Fibroblast of skin of abdomen (primary cell): Measurements from ENCODE around the gene NELL1.
"Not testable (repeated sequence)": the region's sequence is repeated elsewhere in the genome, so short reads cannot be mapped to it uniquely, and the experiment has no call there.

Experiments
- DNase-seq: peaks from one replicate; pipeline ENCODE4 v3.0.0-alpha.2; 2013

Gene NELL1

DNA sequence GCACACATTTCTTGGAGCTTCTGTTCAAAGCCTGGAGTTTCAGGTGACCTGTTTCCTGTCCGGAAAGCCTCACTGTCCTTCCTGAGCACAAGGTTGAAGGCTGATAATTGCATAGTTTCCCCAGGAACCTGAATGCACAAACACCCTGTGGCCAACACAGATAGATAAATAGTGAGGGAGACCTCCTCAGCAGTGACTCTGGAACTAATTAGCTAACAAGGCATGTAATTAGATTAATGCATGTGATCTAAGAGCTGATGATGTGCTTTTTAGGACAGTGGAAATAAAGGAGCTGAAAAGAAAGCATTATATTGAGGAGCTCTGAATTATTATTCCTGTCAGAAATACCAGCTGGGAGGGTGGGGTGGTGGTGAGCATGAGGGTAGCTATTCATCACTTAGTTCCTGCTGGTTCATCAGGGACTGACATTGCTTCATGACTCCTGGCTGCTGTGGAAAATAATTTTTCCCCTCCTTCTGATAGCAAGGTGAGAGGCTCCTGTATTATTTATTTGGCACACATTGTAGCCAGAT is 101.1 kb downstream of the NELL1 start:
- DNase-seq = no peak

DNA sequence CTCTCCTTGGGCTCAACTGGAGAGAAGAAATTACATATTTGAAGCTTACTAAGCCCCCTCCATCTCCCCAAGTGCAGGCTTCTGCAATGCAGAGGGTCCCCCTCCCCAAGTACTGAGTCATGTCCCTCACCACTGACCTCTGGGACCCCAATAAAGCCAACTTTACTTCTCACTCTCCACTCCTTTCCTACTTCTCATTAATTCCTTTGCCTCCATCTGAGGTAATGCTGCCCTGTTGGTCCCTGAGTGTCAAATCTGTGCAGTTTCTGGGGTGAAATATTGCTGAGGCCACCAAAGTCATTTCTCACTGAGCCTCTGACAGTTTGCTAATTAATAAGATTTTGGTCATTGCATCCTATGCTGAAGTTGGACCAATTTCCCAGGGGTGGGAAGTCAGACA is 101.6 kb downstream of the NELL1 start:
- no peak for DNase-seq

- no peak for DNase-seq
Observed at GRCh38 chr11:20771681-20772080, 102.3 kb downstream of the NELL1 start.

GRCh38 chr11:20775331-20775730 is 105.9 kb downstream of the NELL1 start:
- DNase-seq = no peak

GRCh38 chr11:20782775-20783174 is 113.4 kb downstream of the NELL1 start:
- no peak for DNase-seq

DNA sequence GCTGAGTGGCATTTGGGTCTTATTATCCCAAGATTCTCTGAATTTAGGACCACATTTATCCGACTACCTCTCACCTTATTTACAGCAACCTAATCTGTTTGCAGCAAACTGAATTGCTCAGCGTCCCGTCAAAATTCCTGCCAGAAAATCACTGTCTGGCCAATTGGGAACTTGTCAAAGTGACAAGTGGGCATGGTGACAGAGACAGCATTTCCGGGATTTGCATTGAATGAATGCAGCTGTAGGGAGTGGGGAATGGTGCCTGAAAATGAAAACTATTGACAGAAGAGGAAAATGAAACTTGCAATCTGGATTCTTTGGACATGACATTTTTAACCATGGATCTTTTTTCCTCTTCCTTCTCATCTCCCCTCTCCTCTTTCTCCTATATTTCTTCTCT is 113.8 kb downstream of the NELL1 start:
- DNase-seq = no peak

DNA sequence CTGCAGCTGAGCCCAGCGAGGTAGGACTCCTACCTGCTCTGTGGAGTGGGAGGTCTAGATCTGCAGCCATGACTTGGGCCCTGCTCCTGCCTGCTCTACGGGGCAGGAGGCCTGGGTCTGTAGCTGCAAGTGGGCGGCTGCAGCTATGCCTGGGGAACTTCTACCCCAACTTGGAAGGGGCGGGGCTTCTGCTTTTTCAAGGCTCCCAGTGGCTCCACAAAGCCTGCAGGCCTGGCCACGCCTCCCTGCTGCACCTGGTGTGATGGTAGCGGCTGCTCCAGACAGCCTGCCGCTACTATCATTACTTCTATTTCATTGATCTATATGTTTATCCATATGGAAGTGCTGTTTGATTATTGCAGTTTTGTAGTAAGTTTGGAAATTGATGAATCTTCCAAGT is 121.2 kb downstream of the NELL1 start:
- no peak for DNase-seq

GRCh38 chr11:20795005-20795404 is 125.6 kb downstream of the NELL1 start:
- no peak for DNase-seq

DNA sequence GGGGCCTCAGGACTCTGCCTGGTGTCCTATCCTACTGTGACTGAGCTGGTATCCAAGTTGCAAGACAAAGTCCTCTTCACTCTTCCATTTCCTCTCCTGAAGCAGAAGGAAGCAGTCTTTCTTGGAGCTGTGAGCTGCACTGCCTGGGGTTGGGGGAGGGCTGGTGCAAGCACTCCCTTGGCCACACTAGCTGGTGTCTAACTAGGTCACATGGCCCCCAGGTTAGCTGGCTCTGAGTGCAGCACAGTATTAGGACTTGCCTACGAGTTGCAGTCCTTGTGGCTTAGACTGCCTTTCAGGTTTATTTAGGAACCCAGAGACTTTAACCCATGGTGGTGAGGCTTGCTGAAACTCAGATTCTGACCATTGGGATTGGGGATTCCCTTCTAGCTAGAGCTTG is 138.9 kb downstream of the NELL1 start:
- DNase-seq = no peak

DNA sequence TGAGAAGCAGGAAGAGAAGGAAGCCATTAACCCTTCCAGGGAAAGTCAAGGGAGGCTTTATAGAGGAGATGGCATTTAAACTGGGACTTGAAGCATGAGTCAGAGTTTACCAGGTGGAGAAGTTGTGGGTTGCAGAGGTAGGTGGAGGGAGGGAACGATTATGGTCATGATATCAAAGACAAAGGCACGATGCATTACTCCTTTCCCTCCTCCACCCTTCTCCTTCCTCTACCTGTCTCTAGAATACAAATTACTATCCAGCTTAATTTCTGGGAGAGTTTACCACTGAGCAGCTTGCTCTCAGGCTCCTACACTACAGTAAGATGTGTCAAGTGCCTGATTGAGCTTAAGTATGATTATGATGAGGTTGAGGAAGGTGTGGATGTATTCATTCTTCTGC is 151.7 kb downstream of the NELL1 start:
- no peak for DNase-seq

DNA sequence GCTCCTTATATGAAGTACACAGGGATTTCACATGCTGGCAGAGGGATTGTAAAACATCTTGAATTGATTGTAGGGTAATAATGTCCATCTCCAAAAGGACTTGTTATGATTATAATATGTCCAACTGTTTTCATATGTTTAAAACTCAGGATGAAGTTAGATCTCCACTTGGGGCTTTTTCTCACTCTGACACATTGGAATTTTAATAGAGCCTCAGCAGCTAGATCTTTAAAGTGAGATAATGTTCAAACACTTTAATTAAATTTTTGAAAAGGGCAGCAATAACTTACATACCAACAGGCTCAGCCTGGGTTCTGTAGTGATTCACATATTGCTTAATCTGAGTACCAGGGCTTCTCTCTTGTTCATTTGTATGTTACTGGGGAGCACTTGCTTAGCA is 152.1 kb downstream of the NELL1 start:
- no peak for DNase-seq

GRCh38 chr11:20824773-20825172 is 155.4 kb downstream of the NELL1 start:
- no peak for DNase-seq

DNA sequence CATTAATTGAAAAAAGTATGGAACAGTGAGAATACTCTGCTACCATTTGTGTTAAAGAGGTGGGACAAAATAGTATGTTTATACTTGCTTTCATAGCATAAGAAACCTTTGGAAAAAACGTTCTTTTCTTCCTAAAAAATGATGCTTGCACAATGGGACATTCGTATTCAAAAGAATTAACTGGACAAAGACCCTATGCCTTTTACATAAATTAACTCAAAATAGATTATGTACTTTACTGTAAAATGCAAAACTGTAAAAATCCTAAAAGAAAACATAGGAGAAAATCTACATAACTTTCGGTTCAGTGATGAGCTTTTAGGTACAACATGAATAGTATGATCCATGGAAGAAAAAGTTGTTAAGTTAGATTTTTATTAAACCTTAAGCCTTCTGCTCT is 166.2 kb downstream of the NELL1 start:
- DNase-seq = no peak

GRCh38 chr11:20839231-20839630 is 169.8 kb downstream of the NELL1 start:
- no peak for DNase-seq

DNA sequence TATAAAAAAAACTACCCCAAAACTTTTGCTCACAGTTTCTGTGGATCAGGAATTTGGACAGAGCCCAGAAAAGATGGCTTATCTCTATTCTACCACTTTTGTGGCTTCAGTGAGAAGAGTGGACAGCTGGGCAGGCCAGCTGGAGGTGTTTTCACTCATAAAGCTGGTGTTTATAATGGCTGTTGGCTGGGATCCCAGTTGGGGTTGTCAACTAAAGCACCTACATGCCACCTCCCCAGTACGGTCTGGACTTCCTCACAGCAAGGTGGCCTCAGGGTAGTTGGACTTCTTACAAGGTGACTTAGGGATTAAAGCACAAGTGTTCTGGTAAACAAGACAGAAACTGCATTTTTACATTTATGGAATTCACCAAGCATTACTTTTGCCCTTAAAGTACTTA is 171.0 kb downstream of the NELL1 start:
- no peak for DNase-seq

DNA sequence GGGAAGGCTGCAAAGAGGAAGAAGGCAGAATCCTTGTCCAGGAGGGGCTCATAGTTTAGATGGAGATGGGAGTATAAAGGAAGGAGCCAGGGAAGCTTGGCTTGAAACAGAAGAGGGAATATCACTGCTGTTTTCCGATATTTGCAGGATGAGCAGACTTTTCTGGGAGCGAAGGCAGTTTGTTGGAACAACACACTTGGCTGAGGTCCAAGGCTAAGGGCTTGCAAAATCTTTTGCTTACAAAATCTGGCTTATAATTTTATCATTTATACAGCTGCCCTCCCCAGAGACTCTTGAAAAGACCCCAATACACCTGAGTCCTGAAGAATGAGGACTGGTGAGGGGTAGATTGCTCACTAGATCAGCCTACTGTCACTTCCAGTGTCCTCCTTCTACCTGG is 174.8 kb downstream of the NELL1 start:
- DNase-seq = no peak

DNA sequence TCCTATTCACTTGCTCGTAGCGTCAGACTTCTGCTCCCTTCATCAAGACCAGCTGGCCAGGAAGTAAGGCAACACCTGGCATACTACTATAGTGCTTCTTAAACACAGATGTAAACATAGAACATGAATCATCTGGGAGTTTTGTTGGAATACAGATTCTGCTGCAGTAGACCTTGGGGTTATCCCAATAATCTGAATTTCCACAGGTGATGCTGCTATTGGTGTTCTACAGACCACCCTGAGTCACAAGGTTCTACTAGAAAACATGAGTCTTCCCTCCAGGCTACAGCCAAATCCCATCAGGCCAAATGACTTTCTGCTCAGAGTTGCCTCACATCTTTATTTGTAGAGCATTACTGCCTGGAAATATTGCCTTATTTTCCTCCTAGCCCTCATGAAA is 175.2 kb downstream of the NELL1 start:
- no peak for DNase-seq

DNA sequence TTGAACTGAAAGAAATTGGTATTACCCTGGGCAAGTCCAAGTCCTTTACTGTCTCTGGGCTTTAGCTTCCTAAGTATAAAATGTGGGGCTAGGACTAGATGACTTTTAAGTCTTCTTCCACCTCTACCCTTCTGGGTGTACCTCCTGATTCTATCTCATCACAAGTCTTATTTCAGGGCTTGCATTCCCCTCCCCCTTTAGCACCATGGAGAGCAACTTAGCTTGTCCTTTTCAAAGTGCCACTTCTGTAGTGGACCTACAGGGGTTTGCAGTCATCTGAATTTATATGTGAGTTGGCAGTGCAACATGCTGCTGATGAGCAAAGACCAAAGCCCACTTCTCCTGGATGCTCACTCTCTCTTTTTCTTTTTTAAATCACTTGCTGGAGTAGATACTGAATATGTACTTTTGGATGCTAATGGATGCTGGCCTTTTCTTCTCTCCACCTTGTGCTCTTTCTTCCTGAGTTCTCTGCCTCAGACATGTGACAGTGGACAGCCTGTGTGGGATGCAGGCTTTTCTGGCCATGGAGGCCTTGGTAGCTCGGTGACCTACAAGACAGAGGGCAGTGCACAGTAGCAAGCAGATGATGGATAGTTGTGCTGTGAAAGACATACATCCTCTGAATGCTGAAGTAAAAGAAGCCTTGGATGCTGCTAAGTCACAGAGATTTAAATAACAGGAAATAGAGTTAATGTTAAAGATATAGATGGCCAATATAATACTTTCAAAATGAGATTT is 185.0 kb downstream of the NELL1 start:
- no peak for DNase-seq

DNA sequence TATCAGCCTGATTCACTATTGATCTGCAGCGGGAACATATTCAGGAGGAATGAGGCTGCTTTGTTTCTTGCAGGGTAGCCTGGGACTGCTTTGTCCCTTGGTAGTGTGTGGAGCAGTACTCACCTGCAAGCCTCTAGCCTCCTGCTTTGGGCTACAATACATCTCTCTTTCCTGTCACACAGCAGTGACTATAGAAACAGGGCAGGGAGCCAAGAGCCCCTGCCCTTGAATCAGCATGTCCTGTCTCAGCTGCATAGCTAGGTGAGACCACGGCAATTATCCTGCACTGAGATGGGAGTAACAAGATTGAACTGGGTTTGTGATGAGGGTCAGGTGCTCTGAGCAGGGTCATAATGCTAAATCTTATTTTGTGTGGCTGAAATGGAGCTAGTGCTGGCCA is 191.9 kb downstream of the NELL1 start:
- no peak for DNase-seq

DNA sequence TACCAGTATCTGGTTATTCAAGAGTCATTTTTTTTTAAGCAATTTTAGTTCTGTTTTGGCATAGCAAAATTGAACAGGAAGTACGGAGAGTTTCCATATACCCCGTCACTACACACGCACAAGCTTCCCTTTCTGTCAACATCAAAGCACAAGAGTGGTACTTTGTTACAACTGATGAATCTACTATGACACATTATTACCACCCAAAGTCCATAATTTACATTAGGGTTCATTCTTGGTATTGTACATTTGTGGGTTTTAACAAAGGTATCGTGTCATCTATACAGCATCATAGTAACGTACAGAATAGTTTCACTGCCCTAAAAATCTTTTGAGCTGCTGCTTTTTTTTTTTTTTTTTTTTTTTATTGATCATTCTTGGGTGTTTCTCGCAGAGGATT is 192.9 kb downstream of the NELL1 start:
- DNase-seq = not testable (repeated sequence)

- no peak for DNase-seq
Observed at GRCh38 chr11:20864628-20865027, 195.2 kb downstream of the NELL1 start.

DNA sequence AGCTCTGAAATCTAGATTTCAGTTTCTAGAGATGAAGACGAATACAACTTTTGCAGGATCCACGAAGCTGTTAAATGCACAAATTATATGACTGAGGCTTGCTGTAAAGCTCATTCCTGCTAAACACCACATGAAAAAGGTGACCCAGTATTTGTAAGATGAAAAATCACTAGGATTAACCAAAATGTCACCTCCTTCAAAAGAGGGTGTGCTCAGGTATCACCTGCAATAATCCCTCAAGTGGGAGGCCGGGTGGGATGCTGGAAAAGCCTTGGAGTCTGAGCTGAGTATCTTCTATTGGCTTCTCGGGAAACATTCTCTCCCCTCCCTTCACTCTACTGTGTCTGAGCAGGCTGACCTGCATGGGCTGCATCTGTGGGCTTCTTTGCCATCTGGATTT is 195.8 kb downstream of the NELL1 start:
- no peak for DNase-seq

DNA sequence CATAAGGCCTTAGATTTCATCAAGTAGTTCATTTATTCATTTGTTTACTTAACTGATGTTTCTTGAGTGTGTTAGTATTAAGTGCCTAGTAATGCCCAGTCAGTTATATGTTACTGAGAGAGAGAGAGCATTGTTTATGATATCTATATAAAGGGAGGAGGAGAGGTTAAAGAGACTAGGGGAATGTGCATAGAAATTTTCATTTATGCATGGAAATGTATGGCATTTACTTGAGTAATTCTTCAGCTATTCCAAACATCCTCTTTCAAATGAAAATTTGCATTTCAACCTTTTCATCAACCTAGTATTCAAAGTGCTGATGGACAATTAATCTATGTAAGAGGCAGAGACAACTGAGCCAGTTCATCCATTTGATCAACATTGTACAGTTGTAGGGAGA is 199.7 kb downstream of the NELL1 start:
- no peak for DNase-seq

DNA sequence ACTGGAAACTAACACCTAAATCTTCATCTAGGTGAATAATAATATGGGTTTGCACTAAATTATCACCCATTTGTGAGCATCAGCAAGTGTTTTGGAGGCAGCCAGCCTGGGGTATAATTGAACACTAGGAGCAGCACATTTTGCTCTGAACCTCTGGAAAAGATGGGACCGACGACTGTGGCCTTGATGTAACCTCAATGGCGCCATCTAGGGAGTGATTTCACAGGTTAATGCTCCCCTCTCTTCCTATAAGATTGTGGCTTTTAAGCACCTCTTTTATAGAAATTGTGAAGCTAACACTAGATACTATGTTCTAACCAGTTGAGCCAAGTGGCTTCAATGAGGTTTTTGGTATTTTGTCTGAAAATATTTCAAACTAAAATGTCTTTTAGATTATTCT is 203.7 kb downstream of the NELL1 start:
- DNase-seq = no peak

DNA sequence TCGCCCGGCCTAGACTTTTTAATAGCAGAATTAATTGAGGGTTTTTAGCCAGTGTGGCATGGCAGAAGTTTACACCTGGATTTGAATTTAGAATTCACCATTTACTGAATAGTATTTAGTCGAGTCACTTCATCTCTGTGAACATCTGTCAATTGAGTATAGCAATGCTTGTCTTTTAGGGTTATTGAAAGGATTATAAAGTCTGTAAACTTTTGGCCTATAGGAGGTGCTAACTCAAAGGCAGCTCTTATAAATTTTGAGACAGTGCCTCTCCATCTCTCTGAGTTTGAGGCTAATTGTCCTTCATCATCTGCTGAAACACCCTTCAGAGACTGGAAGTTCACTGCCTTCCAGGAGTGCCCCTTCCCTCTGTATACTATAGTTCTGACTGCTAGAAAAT is 205.0 kb downstream of the NELL1 start:
- no peak for DNase-seq
